Measurements from ENCODE around the gene PNCK. TPM values are rescaled to one million over a fixed set of nuclear protein-coding genes. Genes with fewer than 3 reads are reported as not detected.
"Not testable (repeated sequence)": the region's sequence is repeated elsewhere in the genome, so short reads cannot be mapped to it uniquely, and the experiment has no call there.

PNCK gene
- polyA plus RNA-seq, 6 donors from 2014 or later, result not detected

- H3K27me3 Mint-ChIP-seq, result peaks cover 0 to under 1% (median 0%) of the 10 kb centered on the region in 3 donors
- no peak overlapping the region for H3K27ac Mint-ChIP-seq
- H3K36me3 Mint-ChIP-seq, result no peaks in the 10 kb centered on the region
- H3K4me3 Mint-ChIP-seq, result peak overlapping the region in 1 of 8 donors; percentile 61
- no peak for ATAC-seq (ENCODE audit: low read depth in 2 of 2)
- H3K9me3 Mint-ChIP-seq, result peaks cover 0 to 3% (median 0%) of the 10 kb centered on the region in 7 donors
- no peaks in the 10 kb centered on the region for H3K4me1 Mint-ChIP-seq
- DNase-seq, result no peak
These were observed 22.5 kb upstream of the PNCK start for GRCh38 chrX:153696100-153696499.

GRCh38 chrX:153694687-153695270, 21.2 kb upstream of the PNCK start:
- DNase-seq (no peak), ATAC-seq (ENCODE audit: low read depth in 2 of 2) (no peak)
- no peak overlapping the region for H3K4me3 Mint-ChIP-seq
- no peak overlapping the region for H3K27ac Mint-ChIP-seq
- H3K9me3 Mint-ChIP-seq, result peaks cover 0 to 3% (median 0%) of the 10 kb centered on the region in 7 donors
- peaks cover 0 to 11% (median 0%) of the 10 kb centered on the region in 3 donors for H3K27me3 Mint-ChIP-seq
- H3K36me3 Mint-ChIP-seq, result no peaks in the 10 kb centered on the region
- H3K4me1 Mint-ChIP-seq, result no peaks in the 10 kb centered on the region

- not testable (repeated sequence) for H3K9me3 Mint-ChIP-seq; H3K36me3 Mint-ChIP-seq; H3K27ac Mint-ChIP-seq; DNase-seq; H3K4me1 Mint-ChIP-seq; ATAC-seq (ENCODE audit: low read depth in 2 of 2); H3K4me3 Mint-ChIP-seq
- H3K27me3 Mint-ChIP-seq, result peaks cover 0 to 11% (median 0%) of the 10 kb centered on the region in 3 donors
These were observed 20.6 kb upstream of the PNCK start for GRCh38 chrX:153694256-153694655.

GRCh38 chrX:153693216-153694086, 19.8 kb upstream of the PNCK start:
- Mint-ChIP-seq H3K36me3 (no peaks in the 10 kb centered on the region), H3K27ac (peak overlapping the region in 2 of 6 donors; percentile 20 to 32), H3K4me3 (no peak overlapping the region), H3K27me3 (peaks cover 0 to 11% (median 0%) of the 10 kb centered on the region in 3 donors), H3K9me3 (peaks cover 0 to 3% (median 0%) of the 10 kb centered on the region in 7 donors), H3K4me1 (no peaks in the 10 kb centered on the region)
- no peak for ATAC-seq (ENCODE audit: low read depth in 2 of 2)
- DNase-seq, result no peak

- no peak for DNase-seq
These were observed 19.1 kb upstream of the PNCK start for GRCh38 chrX:153692611-153693156.

GRCh38 chrX:153692003-153692402, 18.4 kb upstream of the PNCK start:
- ATAC-seq (ENCODE audit: low read depth in 2 of 2) (no peak), DNase-seq (no peak)
- Mint-ChIP-seq H3K4me3 (no peak overlapping the region), H3K4me1 (peaks cover 0 to 4% (median 0%) of the 10 kb centered on the region in 3 donors), H3K27me3 (peaks cover 0 to 17% (median 0%) of the 10 kb centered on the region in 3 donors), H3K9me3 (no peaks in the 10 kb centered on the region), H3K36me3 (no peaks in the 10 kb centered on the region), H3K27ac (no peak overlapping the region)

More at GRCh38 chrX:153692611-153693156, 19.1 kb upstream of the PNCK start:
- peak overlapping the region in 1 of 6 donors; percentile 36 for H3K27ac Mint-ChIP-seq
- no peaks in the 10 kb centered on the region for H3K4me1 Mint-ChIP-seq
- no peak overlapping the region for H3K4me3 Mint-ChIP-seq
- ATAC-seq (ENCODE audit: low read depth in 2 of 2), result no peak
- peaks cover 0 to 3% (median 0%) of the 10 kb centered on the region in 7 donors for H3K9me3 Mint-ChIP-seq
- H3K27me3 Mint-ChIP-seq, result peaks cover 0 to 11% (median 0%) of the 10 kb centered on the region in 3 donors
- no peaks in the 10 kb centered on the region for H3K36me3 Mint-ChIP-seq

- not testable (repeated sequence) for DNase-seq; ATAC-seq (ENCODE audit: low read depth in 2 of 2); H3K4me1 Mint-ChIP-seq; H3K4me3 Mint-ChIP-seq; H3K9me3 Mint-ChIP-seq; H3K27ac Mint-ChIP-seq; H3K36me3 Mint-ChIP-seq
- peaks cover 0 to 24% (median 6%) of the 10 kb centered on the region in 3 donors for H3K27me3 Mint-ChIP-seq
These were observed 17.6 kb upstream of the PNCK start for GRCh38 chrX:153691032-153691827.

- Mint-ChIP-seq H3K4me3 (peak overlapping the region in 1 of 8 donors; percentile 29), H3K4me1 (peaks cover 0 to 10% (median 0%) of the 10 kb centered on the region in 3 donors), H3K36me3 (no peaks in the 10 kb centered on the region), H3K27ac (no peak overlapping the region), H3K27me3 (peaks cover 0 to 27% (median 14%) of the 10 kb centered on the region in 3 donors), H3K9me3 (no peaks in the 10 kb centered on the region)
- ATAC-seq (ENCODE audit: low read depth in 2 of 2) (no peak), DNase-seq (no peak)
These were observed 16.9 kb upstream of the PNCK start for GRCh38 chrX:153690466-153690865.

GRCh38 chrX:153689654-153690465, 16.2 kb upstream of the PNCK start:
- no peak for DNase-seq
- H3K36me3 Mint-ChIP-seq, result no peaks in the 10 kb centered on the region
- H3K4me3 Mint-ChIP-seq, result peak overlapping the region in 2 of 8 donors; percentile 16 to 29
- no peaks in the 10 kb centered on the region for H3K9me3 Mint-ChIP-seq
- no peak overlapping the region for H3K27ac Mint-ChIP-seq
- H3K4me1 Mint-ChIP-seq, result peaks cover 0 to 10% (median 0%) of the 10 kb centered on the region in 3 donors
- no peak for ATAC-seq (ENCODE audit: low read depth in 2 of 2)
- peaks cover 0 to 27% (median 15%) of the 10 kb centered on the region in 3 donors for H3K27me3 Mint-ChIP-seq

- ATAC-seq (ENCODE audit: low read depth in 2 of 2), result no peak
- H3K27me3 Mint-ChIP-seq, result peaks cover 0 to 27% (median 15%) of the 10 kb centered on the region in 3 donors
- no peaks in the 10 kb centered on the region for H3K36me3 Mint-ChIP-seq
- DNase-seq, result no peak
- H3K4me3 Mint-ChIP-seq, result no peak overlapping the region
- H3K27ac Mint-ChIP-seq, result no peak overlapping the region
- H3K4me1 Mint-ChIP-seq, result peaks cover 0 to 10% (median 0%) of the 10 kb centered on the region in 3 donors
- H3K9me3 Mint-ChIP-seq, result no peaks in the 10 kb centered on the region
These were observed 15.4 kb upstream of the PNCK start for GRCh38 chrX:153688911-153689590.

GRCh38 chrX:153688506-153688905, 14.9 kb upstream of the PNCK start:
- ATAC-seq (ENCODE audit: low read depth in 2 of 2) (peak in 1 of 2 donors; percentile 8), DNase-seq (no peak)
- Mint-ChIP-seq H3K9me3 (peaks cover 0 to 3% (median 0%) of the 10 kb centered on the region in 7 donors), H3K4me3 (no peak overlapping the region), H3K4me1 (peaks cover 0 to 10% (median 0%) of the 10 kb centered on the region in 3 donors), H3K36me3 (no peaks in the 10 kb centered on the region), H3K27ac (no peak overlapping the region), H3K27me3 (peaks cover 0 to 27% (median 15%) of the 10 kb centered on the region in 3 donors)

GRCh38 chrX:153688071-153688470, 14.5 kb upstream of the PNCK start:
- Mint-ChIP-seq H3K9me3 (peaks cover 0 to 4% (median 0%) of the 10 kb centered on the region in 7 donors), H3K27ac (no peak overlapping the region), H3K4me3 (peak overlapping the region in 1 of 8 donors; percentile 83), H3K27me3 (peaks cover 0 to 27% (median 15%) of the 10 kb centered on the region in 3 donors), H3K4me1 (peaks cover 0 to 10% (median 0%) of the 10 kb centered on the region in 3 donors), H3K36me3 (no peaks in the 10 kb centered on the region)
- ATAC-seq (ENCODE audit: low read depth in 2 of 2) (peak; percentile 45 to 49), DNase-seq (no peak)

Measured in naive B cell (primary cell).